ENCODE measurements around the gene BCAP29.
A peak's percentile ranks its signal among the peaks of the same experiment; 100 is the strongest.
"Not testable (repeated sequence)": the region's sequence is repeated elsewhere in the genome, so short reads cannot be mapped to it uniquely, and the experiment has no call there.

BCAP29 gene

GRCh38 chr7:107630342-107630741, 50.3 kb downstream of the BCAP29 start:
- Mint-ChIP-seq H3K9me3 (no peaks in the 10 kb centered on the region), H3K27ac (no peak overlapping the region), H3K36me3 (no peaks in the 10 kb centered on the region), H3K4me3 (no peak overlapping the region), H3K4me1 (no peaks in the 10 kb centered on the region)
- no peak for ATAC-seq
- no peak for DNase-seq (ENCODE audit: low spot score in 2 of 2)

DNA sequence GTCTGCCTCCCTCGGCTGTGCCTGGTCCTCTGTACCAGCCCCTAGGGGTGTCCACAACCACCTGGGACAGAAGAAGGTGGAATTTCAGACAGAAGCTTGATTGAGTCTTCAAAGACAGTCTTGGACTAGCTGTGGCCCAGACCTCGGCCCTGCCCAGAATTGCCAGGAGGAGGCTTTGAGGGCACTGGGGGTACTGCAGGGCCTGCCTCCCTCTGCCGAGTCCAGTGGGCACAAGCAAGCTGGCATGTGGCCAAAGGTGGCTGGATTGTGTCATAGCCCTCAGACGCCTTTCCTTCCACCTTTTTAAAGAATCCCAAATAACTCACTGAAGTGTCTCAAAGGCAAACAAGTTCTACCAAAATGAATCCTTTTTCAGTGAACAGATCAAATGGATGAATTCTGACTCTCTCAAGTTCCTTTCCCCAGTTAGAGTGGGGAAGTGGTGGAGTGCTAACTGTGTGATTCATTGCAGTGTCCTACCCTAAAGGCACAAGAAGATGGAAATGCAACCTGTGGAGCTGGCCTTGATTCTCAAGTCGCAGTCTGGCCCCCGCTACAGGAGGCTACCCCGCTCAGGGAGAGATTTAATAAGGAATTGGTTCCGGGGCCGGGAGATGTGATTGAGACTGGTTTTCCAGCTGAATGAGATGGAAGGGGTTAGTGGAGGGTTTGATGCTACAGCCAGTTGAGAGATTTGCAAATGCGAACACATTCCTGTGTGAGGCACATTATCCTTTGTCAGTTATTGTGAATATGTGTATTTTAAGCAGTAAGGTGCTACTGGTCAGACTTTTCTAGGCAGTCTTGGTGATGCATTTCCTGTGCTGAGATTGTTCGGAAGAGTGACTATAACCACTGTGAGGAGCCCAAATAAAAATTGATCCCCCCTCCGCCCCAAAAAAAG, 51.8 kb downstream of the BCAP29 start:
- H3K4me3 Mint-ChIP-seq = no peak overlapping the region
- no peaks in the 10 kb centered on the region for H3K9me3 Mint-ChIP-seq
- H3K27ac Mint-ChIP-seq = no peak overlapping the region
- no peaks in the 10 kb centered on the region for H3K36me3 Mint-ChIP-seq
- no peaks in the 10 kb centered on the region for H3K4me1 Mint-ChIP-seq
- DNase-seq (ENCODE audit: low spot score in 2 of 2) (no peak), ATAC-seq (no peak)

DNA sequence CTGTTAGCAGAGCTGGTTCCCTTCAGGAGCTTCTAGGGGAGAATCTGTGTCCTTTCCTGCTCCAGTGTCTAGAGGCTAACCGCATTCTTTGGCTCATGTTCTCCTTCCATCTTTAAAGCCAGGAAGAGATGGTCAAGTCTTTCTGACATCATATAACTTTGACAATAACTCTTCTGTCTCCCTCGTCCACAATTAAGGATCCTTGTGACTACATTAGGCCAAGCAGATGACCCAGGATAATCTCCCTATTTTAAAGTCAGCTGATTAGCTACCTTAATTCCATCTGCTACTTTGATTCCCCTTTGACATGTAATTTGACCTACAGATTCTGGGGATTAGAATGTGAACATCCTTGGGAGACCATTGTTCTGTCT, 52.4 kb downstream of the BCAP29 start:
- Mint-ChIP-seq H3K4me3 (no peak overlapping the region), H3K9me3 (peaks cover under 1% of the 10 kb centered on the region), H3K27ac (no peak overlapping the region), H3K4me1 (no peaks in the 10 kb centered on the region), H3K36me3 (no peaks in the 10 kb centered on the region)
- DNase-seq (ENCODE audit: low spot score in 2 of 2) = no peak
- ATAC-seq = no peak

- H3K9me3 Mint-ChIP-seq = peaks cover 2% of the 10 kb centered on the region
- peaks cover 5% of the 10 kb centered on the region for H3K4me1 Mint-ChIP-seq
- no peak overlapping the region for H3K4me3 Mint-ChIP-seq
- ATAC-seq = no peak
- DNase-seq (ENCODE audit: low spot score in 2 of 2) = no peak
- no peaks in the 10 kb centered on the region for H3K36me3 Mint-ChIP-seq
- no peak overlapping the region for H3K27ac Mint-ChIP-seq
These were observed 58.5 kb downstream of the BCAP29 start for GRCh38 chr7:107638594-107638993.

DNA sequence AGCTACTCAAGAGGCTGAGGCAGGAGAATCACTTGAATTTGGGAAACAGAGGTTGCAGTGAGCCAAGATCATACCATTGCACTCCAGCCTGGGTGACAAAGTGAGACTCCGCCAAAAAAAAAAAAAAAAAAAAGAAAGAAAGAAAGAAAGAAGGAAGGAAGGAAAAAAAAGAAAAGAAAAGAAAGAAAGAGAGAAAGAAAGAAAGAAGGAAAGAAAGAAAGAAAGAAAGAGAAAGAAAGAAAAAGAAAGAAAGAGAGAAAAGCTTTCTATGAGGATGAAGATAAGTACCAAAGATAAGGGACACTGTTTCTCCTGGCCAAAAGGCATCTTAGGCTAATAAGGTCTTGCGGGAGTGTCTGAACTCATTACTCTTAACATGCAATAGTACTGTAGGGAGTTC, 59.0 kb downstream of the BCAP29 start:
- not testable (repeated sequence) for H3K36me3 Mint-ChIP-seq; H3K4me3 Mint-ChIP-seq; H3K4me1 Mint-ChIP-seq; DNase-seq (ENCODE audit: low spot score in 2 of 2); ATAC-seq; H3K27ac Mint-ChIP-seq; H3K9me3 Mint-ChIP-seq

DNA sequence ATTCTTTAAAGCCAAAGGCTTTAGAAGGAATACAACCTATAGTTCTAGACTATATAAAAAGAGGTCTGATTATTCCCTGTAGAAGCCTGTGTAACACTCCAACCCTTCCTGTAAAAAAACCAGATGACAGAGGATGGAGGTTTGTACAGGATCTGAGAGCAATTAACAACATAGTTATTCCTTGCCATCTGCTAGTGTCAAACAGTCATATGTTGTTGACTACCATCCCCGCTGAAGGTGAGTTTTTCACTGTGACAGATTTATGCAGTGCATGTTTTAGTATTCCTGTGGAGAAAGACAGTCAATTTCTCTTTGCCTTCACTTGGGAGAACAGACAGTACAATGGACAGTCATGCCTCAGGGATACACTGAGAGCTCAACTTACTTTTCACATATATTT, 61.6 kb downstream of the BCAP29 start:
- ATAC-seq (no peak), DNase-seq (ENCODE audit: low spot score in 2 of 2) (no peak)
- Mint-ChIP-seq H3K4me1 (peaks cover 11% of the 10 kb centered on the region), H3K27ac (no peak overlapping the region), H3K9me3 (peaks cover 6% of the 10 kb centered on the region), H3K4me3 (no peak overlapping the region), H3K36me3 (no peaks in the 10 kb centered on the region)

GRCh38 chr7:107642501-107642900, 62.5 kb downstream of the BCAP29 start:
- no peak for ATAC-seq
- H3K9me3 Mint-ChIP-seq = peaks cover 5% of the 10 kb centered on the region
- DNase-seq (ENCODE audit: low spot score in 2 of 2) = no peak
- no peaks in the 10 kb centered on the region for H3K36me3 Mint-ChIP-seq
- H3K27ac Mint-ChIP-seq = no peak overlapping the region
- peaks cover 11% of the 10 kb centered on the region for H3K4me1 Mint-ChIP-seq
- no peak overlapping the region for H3K4me3 Mint-ChIP-seq

DNA sequence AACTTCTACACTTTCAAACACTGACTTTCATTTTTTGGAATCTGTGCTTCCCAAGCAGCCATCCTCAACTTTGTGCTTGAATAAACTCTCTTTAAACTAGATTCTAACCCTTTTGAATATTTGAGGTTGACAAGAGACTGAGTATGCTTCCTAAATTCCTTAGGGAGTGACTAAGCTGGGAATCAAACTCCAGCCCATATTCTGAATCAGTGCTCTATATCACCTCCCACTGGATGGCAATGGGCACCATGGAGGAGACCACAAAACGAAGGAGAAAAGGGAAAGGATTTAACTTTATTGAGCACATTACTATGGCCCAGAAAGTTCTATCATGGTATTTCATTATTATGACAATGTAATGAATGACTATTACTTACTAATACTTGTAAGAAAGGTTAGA, 63.4 kb downstream of the BCAP29 start:
- no peak overlapping the region for H3K27ac Mint-ChIP-seq
- ATAC-seq (no peak), DNase-seq (ENCODE audit: low spot score in 2 of 2) (no peak)
- H3K4me1 Mint-ChIP-seq = peaks cover 8% of the 10 kb centered on the region
- H3K4me3 Mint-ChIP-seq = no peak overlapping the region
- peaks cover 4% of the 10 kb centered on the region for H3K9me3 Mint-ChIP-seq
- no peaks in the 10 kb centered on the region for H3K36me3 Mint-ChIP-seq

DNA sequence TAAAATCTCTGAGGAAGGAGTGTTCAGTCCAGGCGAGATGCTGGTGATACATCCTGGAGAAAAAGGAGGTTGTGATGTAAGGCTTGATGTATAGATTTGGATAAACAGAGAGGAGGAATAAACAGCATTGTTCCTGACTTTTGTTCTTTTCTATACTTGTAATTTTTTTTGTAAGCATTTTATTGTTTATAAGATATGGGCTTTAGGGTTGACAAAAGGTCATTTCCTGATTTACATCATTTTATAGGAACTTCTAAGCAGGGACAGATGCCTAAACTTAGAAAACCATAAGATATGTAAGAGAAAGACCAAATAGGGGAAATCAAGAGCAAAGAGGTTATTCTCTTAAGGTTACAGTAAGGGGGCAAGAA, 63.9 kb downstream of the BCAP29 start:
- DNase-seq (ENCODE audit: low spot score in 2 of 2) (no peak), ATAC-seq (no peak)
- H3K4me3 Mint-ChIP-seq = no peak overlapping the region
- H3K36me3 Mint-ChIP-seq = no peaks in the 10 kb centered on the region
- H3K9me3 Mint-ChIP-seq = peaks cover 4% of the 10 kb centered on the region
- H3K27ac Mint-ChIP-seq = no peak overlapping the region
- peaks cover 6% of the 10 kb centered on the region for H3K4me1 Mint-ChIP-seq

GRCh38 chr7:107644309-107644974, 64.4 kb downstream of the BCAP29 start:
- ATAC-seq = no peak
- Mint-ChIP-seq H3K36me3 (no peaks in the 10 kb centered on the region), H3K27ac (no peak overlapping the region), H3K4me3 (no peak overlapping the region), H3K9me3 (peaks cover 4% of the 10 kb centered on the region), H3K4me1 (peaks cover 6% of the 10 kb centered on the region)
- DNase-seq (ENCODE audit: low spot score in 2 of 2) = no peak

- DNase-seq (ENCODE audit: low spot score in 2 of 2) = no peak
- ATAC-seq = no peak
- H3K4me1 Mint-ChIP-seq = peaks cover 6% of the 10 kb centered on the region
- no peak overlapping the region for H3K27ac Mint-ChIP-seq
- no peak overlapping the region for H3K4me3 Mint-ChIP-seq
- H3K36me3 Mint-ChIP-seq = no peaks in the 10 kb centered on the region
- no peaks in the 10 kb centered on the region for H3K9me3 Mint-ChIP-seq
These were observed 72.6 kb downstream of the BCAP29 start for GRCh38 chr7:107652642-107653041.

DNA sequence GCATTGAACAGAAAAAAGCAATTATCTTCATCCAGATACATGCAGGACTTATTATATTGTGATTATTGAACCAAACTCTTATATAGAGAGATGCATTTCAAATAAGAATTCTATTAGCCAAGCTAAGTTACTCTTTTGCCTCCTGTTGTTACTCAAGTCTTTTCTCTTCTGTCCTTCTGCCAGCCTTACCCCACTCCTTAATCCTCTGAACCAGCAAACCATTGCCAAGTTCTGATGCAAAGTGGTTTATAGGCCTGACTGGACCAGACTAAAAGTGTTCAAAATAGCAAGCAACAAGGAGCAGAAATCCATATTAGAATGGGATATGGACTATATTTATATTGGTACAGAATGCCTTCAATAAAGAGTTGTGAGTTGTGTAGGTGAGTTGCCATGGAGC, 78.4 kb downstream of the BCAP29 start:
- DNase-seq (ENCODE audit: low spot score in 2 of 2) (no peak), ATAC-seq (no peak)
- Mint-ChIP-seq H3K36me3 (no peaks in the 10 kb centered on the region), H3K4me3 (no peak overlapping the region), H3K27ac (no peak overlapping the region), H3K9me3 (no peaks in the 10 kb centered on the region), H3K4me1 (peaks cover 38% of the 10 kb centered on the region)

DNA sequence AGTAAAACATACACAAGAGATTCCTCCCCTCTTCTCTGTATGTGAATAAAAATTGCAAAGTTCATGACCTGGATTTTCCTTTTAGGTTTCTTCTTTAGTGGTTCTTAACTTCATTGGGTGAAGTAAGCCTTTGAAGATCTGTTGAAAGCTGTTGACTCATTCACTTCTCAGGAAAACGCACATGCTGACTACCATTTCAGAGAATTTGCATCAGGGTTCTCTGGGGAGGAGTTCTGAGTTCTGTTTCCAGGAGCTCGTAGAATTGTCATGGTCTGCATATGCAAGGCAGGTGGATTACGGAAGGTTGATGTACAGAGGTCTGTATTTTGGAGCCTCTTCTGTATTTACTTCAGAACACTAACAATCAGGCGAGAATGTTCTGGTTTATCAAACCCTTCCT, 79.6 kb downstream of the BCAP29 start:
- H3K4me1 Mint-ChIP-seq = peaks cover 38% of the 10 kb centered on the region
- H3K36me3 Mint-ChIP-seq = no peaks in the 10 kb centered on the region
- peak overlapping the region; percentile 4 for H3K27ac Mint-ChIP-seq
- peak; percentile 88 for ATAC-seq
- no peaks in the 10 kb centered on the region for H3K9me3 Mint-ChIP-seq
- peak in 1 of 2 donors; percentile 67 for DNase-seq (ENCODE audit: low spot score in 2 of 2)
- peak overlapping the region; percentile 80 for H3K4me3 Mint-ChIP-seq

GRCh38 chr7:107660381-107661080, 80.5 kb downstream of the BCAP29 start, which contains the start of gene SLC26A4:
Gene SLC26A4, plus strand, starts transcription at chr7:107660828. Its CDS starts 814 bp downstream, at chr7:107661642.
- H3K4me1 Mint-ChIP-seq = peaks cover 31% of the 10 kb centered on the region
- H3K27ac Mint-ChIP-seq = peak within 1 kb of the TSS; percentile 4
- peak; percentile 72 for ATAC-seq
- no peaks in the 10 kb centered on the region for H3K36me3 Mint-ChIP-seq
- no peaks in the 10 kb centered on the region for H3K9me3 Mint-ChIP-seq
- H3K4me3 Mint-ChIP-seq = peak within 1 kb of the TSS; percentile 80
- peak in 1 of 2 donors; percentile 19 for DNase-seq (ENCODE audit: low spot score in 2 of 2)

DNA sequence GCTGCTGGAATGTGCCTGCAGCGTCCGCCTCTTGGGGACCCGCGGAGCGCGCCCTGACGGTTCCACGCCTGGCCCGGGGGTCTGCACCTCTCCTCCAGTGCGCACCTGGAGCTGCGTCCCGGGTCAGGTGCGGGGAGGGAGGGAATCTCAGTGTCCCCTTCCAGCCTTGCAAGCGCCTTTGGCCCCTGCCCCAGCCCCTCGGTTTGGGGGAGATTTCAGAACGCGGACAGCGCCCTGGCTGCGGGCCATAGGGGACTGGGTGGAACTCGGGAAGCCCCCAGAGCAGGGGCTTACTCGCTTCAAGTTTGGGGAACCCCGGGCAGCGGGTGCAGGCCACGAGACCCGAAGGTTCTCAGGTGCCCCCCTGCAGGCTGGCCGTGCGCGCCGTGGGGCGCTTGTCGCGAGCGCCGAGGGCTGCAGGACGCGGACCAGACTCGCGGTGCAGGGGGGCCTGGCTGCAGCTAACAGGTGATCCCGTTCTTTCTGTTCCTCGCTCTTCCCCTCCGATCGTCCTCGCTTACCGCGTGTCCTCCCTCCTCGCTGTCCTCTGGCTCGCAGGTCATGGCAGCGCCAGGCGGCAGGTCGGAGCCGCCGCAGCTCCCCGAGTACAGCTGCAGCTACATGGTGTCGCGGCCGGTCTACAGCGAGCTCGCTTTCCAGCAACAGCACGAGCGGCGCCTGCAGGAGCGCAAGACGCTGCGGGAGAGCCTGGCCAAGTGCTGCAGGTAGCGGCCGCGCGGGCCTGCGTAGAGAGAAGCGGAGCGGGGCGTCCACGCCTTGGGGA, 81.2 kb downstream of the BCAP29 start:
- Mint-ChIP-seq H3K9me3 (no peaks in the 10 kb centered on the region), H3K4me3 (peak overlapping the region; percentile 80), H3K36me3 (no peaks in the 10 kb centered on the region), H3K27ac (no peak overlapping the region), H3K4me1 (peaks cover 31% of the 10 kb centered on the region)
- DNase-seq (ENCODE audit: low spot score in 2 of 2) (peak; percentile 18 to 77), ATAC-seq (peak; percentile 58)

Data from stimulated activated effector memory CD8-positive, alpha-beta T cell treated with anti-CD3 and anti-CD28 coated beads, Interleukin-12 subunit alpha, Interleukin-12 subunit beta, amount 100 ng/mL, for 72 hours (primary cell).